Left ventricle myocardium inferior (tissue), 1 donor: ENCODE data around the gene OR8H1. TPM values are rescaled to one million over a fixed set of nuclear protein-coding genes. Genes with fewer than 3 reads are reported as not detected.

Source experiments
- DNase-seq: peaks from one replicate; pipeline ENCODE4 v3.0.0-alpha.2; 2020
- H3K27ac ChIP-seq: fragments of 200-600 bp; replicated peaks from 2 replicates; pipeline ENCODE4 v1.8.0; 2021
- H3K27me3 ChIP-seq: fragments of 200-600 bp; 2 replicates; pipeline ENCODE4 v1.8.0; 2021; ENCODE audit warnings: low read depth
- H3K36me3 ChIP-seq: fragments of 200-600 bp; 2 replicates; pipeline ENCODE4 v1.8.0; 2021
- H3K4me1 ChIP-seq: fragments of 200-600 bp; 2 replicates; pipeline ENCODE4 v1.8.0; 2021
- H3K4me3 ChIP-seq: fragments of 200-600 bp; 2 replicates; pipeline ENCODE4 v1.8.0; 2021; ENCODE audit warnings: mild to moderate bottlenecking, moderate library complexity
- H3K9me3 ChIP-seq: fragments of 200-600 bp; replicated peaks from 2 replicates; pipeline ENCODE4 v1.8.0; 2021
- CTCF ChIP-seq: fragments of 200-600 bp; IDR thresholded peaks from 2 replicates; pipeline ENCODE4 v1.8.0; 2021; ENCODE audit warnings: antibody characterized with exemption, mild to moderate bottlenecking, borderline replicate concordance
- intact Hi-C: fragments of 100-400 bp; cut with micrococcal nuclease; formaldehyde crosslinking; loops from one replicate; pipeline ENCODE4 v1.11.0; 2022
- long read RNA-seq: library from polyadenylated mRNA; unstranded; transcript quantifications from one replicate; pipeline ENCODE4 v2.0.0, GENCODE V29; 2021
- total RNA-seq: library from RNA; stranded (reverse); fragmentation: NEBNext Ultra II Directional; extraction: Animal tissue kit (Norgen Biotek cat#: 25700); gene quantifications from one replicate; pipeline ENCODE4 v1.2.1, GENCODE V29; 2021
- donor health status: DM: no; HTN: yes; CAD: no; lungs with severe emphysema.

OR8H1 gene
- total RNA-seq, result not detected
- long read RNA-seq, result 0 reads

- H3K4me3 ChIP-seq, result no peak within 1 kb of the TSS
- H3K36me3 ChIP-seq, result no peaks in the 10 kb centered on the region
- intact Hi-C loops, result no loop called here
- no peak for DNase-seq
- H3K9me3 ChIP-seq, result no peaks in the 10 kb centered on the region
- no peaks in the 10 kb centered on the region for H3K27me3 ChIP-seq
- no peak for TF ChIP-seq CTCF
- no peaks in the 10 kb centered on the region for H3K4me1 ChIP-seq
- H3K27ac ChIP-seq, result no peak within 1 kb of the TSS
Observed at GRCh38 chr11:56292154-56292553, at the start of gene OR8H1. Gene OR8H1, minus strand, starts transcription at chr11:56292254. Its CDS starts 1,192 bp downstream, at chr11:56291062.

- Histone ChIP-seq H3K27me3 (no peaks in the 10 kb centered on the region), H3K4me3 (no peak overlapping the region), H3K27ac (no peak overlapping the region), H3K4me1 (no peaks in the 10 kb centered on the region), H3K36me3 (no peaks in the 10 kb centered on the region), H3K9me3 (peaks cover 42% of the 10 kb centered on the region)
- no peak for DNase-seq
- intact Hi-C loops, result no loop called here
- TF ChIP-seq CTCF, result no peak
Observed at GRCh38 chr11:56340289-56340688, 48.2 kb upstream of the OR8H1 start.

GRCh38 chr11:56333156-56333555 lies 41.1 kb upstream of the OR8H1 start:
- TF ChIP-seq CTCF, result no peak
- no peak overlapping the region for H3K27ac ChIP-seq
- intact Hi-C loops, result no loop called here
- no peaks in the 10 kb centered on the region for H3K36me3 ChIP-seq
- H3K4me3 ChIP-seq, result no peak overlapping the region
- H3K4me1 ChIP-seq, result no peaks in the 10 kb centered on the region
- H3K27me3 ChIP-seq, result no peaks in the 10 kb centered on the region
- no peak for DNase-seq
- H3K9me3 ChIP-seq, result peaks cover 5% of the 10 kb centered on the region

GRCh38 chr11:56331861-56332491 lies 39.9 kb upstream of the OR8H1 start:
- no peak overlapping the region for H3K27ac ChIP-seq
- DNase-seq, result no peak
- intact Hi-C loops, result no loop called here
- no peaks in the 10 kb centered on the region for H3K36me3 ChIP-seq
- H3K4me1 ChIP-seq, result no peaks in the 10 kb centered on the region
- no peak overlapping the region for H3K4me3 ChIP-seq
- H3K27me3 ChIP-seq, result no peaks in the 10 kb centered on the region
- TF ChIP-seq CTCF, result no peak
- peaks cover 4% of the 10 kb centered on the region for H3K9me3 ChIP-seq

GRCh38 chr11:56314844-56315243 lies 22.8 kb upstream of the OR8H1 start, which contains the start of gene OR8K3:
Gene OR8K3, plus strand, starts transcription at chr11:56315144. Its CDS starts 3,163 bp downstream, at chr11:56318307.
- no peak within 1 kb of the TSS for H3K4me3 ChIP-seq
- intact Hi-C loops, result no loop called here
- H3K27me3 ChIP-seq, result no peaks in the 10 kb centered on the region
- no peak for TF ChIP-seq CTCF
- no peak for DNase-seq
- H3K27ac ChIP-seq, result no peak within 1 kb of the TSS
- H3K4me1 ChIP-seq, result no peaks in the 10 kb centered on the region
- H3K9me3 ChIP-seq, result no peaks in the 10 kb centered on the region
- no peaks in the 10 kb centered on the region for H3K36me3 ChIP-seq
